H1 (cell line): ENCODE results near the gene TRIP13. TPM values are rescaled to one million over a fixed set of nuclear protein-coding genes. Genes with fewer than 3 reads are reported as not detected.

Source experiments
- CHD7 ChIP-seq: fragments of 300-600 bp; sonication (generic); IDR thresholded peaks from 2 replicates; pipeline ENCODE4 v1.7.1; 2012; ENCODE audit warnings: low read length, moderate library complexity, mild to moderate bottlenecking, inconsistent platforms; ENCODE audit not compliant: insufficient replicate concordance
- E2F6 ChIP-seq: IDR thresholded peaks from 2 replicates; pipeline ENCODE4 v1.6.1; 2012; ENCODE audit warnings: inconsistent platforms
- JUND ChIP-seq: IDR thresholded peaks from 2 replicates; pipeline ENCODE4 v1.6.1; 2011; ENCODE audit warnings: mild to moderate bottlenecking, improper control_type of control experiment, low read length
- MAFK ChIP-seq: IDR thresholded peaks from 2 replicates; pipeline ENCODE4 v1.6.1; 2012; ENCODE audit warnings: low read depth, mild to moderate bottlenecking, improper control_type of control experiment, low read length
- NANOG ChIP-seq: IDR thresholded peaks from 2 replicates; pipeline ENCODE4 v1.6.1; 2011; ENCODE audit warnings: low read length, low read depth, mild to moderate bottlenecking, inconsistent platforms; ENCODE audit not compliant: insufficient read depth, poor library complexity, severe bottlenecking
- SIX5 ChIP-seq: IDR thresholded peaks from 2 replicates; pipeline ENCODE4 v1.6.1; 2011; ENCODE audit warnings: mild to moderate bottlenecking, low read depth, low read length
- SP1 ChIP-seq: IDR thresholded peaks from 2 replicates; pipeline ENCODE4 v1.6.1; 2011; ENCODE audit warnings: low read depth, low read length
- SP2 ChIP-seq: IDR thresholded peaks from 2 replicates; pipeline ENCODE4 v1.6.1; 2012; ENCODE audit warnings: mild to moderate bottlenecking, low read length, inconsistent platforms
- TBP ChIP-seq: IDR thresholded peaks from 2 replicates; pipeline ENCODE4 v1.6.1; 2011; ENCODE audit warnings: low read depth, low read length, improper control_type of control experiment
- TEAD4 ChIP-seq: IDR thresholded peaks from 2 replicates; pipeline ENCODE4 v1.6.1; 2012; ENCODE audit warnings: low read depth, low read length, inconsistent platforms, mixed read lengths
- USF2 ChIP-seq: IDR thresholded peaks from 2 replicates; pipeline ENCODE4 v1.6.1; 2011; ENCODE audit warnings: low read length, improper control_type of control experiment
- polyA plus RNA-seq, 7 experiments: library from polyadenylated mRNA; depleted of rRNA in 3 of 7; stranded (reverse) in 5 of 7; unstranded in 2 of 7; fragments of >200 nt in 5 of 7; fragments of 200-250 nt in 2 of 7; gene quantifications; 1 replicate in 5 of 7; 2 replicates in 1 of 7; 4 replicates in 1 of 7; pipeline versions ENCODE4 v1.2.1 to v1.2.3, GENCODE V29; 2011 to 2013; ENCODE audit warnings: missing spikeins in 2 of 7, mixed read lengths in 2 of 7
- total RNA-seq: library from RNA; stranded (reverse); fragmentation: NEBNext Ultra II Directional; extraction: Animal tissue kit (Norgen Biotek cat#: 25700); gene quantifications from 2 replicates; pipeline ENCODE4 v1.2.1, GENCODE V29; 2021

TRIP13 gene
- total and polyA plus RNA-seq, 2 of the 8 experiments (the other 6 are each of a cell fraction or from before 2014, with no cell fraction given) = 20.0 to 39.2 TPM

- TF ChIP-seq CHD7 = no peak
- TF ChIP-seq MAFK = no peak
- TF ChIP-seq SP1 = no peak
- no peak for TF ChIP-seq TEAD4
- TF ChIP-seq TBP = no peak
- TF ChIP-seq JUND = no peak
- TF ChIP-seq NANOG = no peak
- no peak for TF ChIP-seq SIX5
- no peak for TF ChIP-seq E2F6
- TF ChIP-seq USF2 = no peak
- TF ChIP-seq SP2 = no peak
These were observed 15.5 kb downstream of the TRIP13 start (continued) for GRCh38 chr5:908172-908571.
